ENCODE data around the gene PHYH.
"Not testable (repeated sequence)": the region's sequence is repeated elsewhere in the genome, so short reads cannot be mapped to it uniquely, and the experiment has no call there.

Gene PHYH

GRCh38 chr10:13270877-13271551 is 28.9 kb downstream of the PHYH start:
- no peak for DNase-seq

DNA sequence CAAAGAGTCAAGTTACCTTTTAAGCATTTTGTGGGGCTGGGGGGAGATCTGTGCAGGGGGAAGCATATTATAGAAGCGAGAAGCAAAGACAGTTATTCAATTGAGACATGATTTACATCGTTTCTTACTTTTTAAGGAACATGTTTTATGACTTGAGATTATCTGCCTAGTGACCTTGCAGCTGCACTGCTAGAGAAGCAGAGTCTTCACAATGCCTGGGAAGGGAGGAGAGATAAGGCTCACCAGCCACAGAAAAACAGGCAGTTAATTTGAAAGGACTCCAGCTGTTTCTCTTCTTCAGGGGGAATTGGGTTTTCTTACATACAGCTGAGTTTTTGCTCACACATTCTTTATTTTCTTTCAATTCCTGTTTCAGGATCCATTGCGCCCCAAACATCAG is 31.0 kb downstream of the PHYH start:
- DNase-seq: no peak

GRCh38 chr10:13268310-13268709 is 31.6 kb downstream of the PHYH start:
- DNase-seq: no peak

GRCh38 chr10:13263591-13263990 is 36.3 kb downstream of the PHYH start:
- DNase-seq: no peak

GRCh38 chr10:13262433-13262832 is 37.4 kb downstream of the PHYH start:
- no peak for DNase-seq

- DNase-seq: no peak
Observed at GRCh38 chr10:13257621-13258140, 42.2 kb downstream of the PHYH start.

- no peak for DNase-seq
Observed at GRCh38 chr10:13256627-13257026, 43.2 kb downstream of the PHYH start.

- no peak for DNase-seq
Observed at GRCh38 chr10:13253726-13254125, 46.1 kb downstream of the PHYH start.

DNA sequence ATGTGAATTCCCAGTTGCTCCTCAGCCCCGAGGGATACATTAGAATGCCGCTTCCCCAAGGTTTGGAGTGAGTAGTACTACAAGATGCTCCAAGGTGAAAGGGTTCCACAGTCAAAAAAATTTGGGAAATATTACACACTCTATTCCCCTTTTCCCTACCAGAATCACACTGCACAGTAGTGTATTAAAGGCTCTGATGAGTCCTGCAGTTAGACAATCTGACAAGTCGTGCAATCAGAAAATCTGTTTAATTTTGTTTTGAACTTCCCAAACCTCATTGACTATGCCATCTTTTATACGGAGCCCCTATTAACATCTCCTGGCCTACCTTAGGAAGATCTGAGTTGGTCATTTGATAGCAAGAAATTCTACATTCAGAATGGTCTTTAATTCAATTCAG is 52.1 kb downstream of the PHYH start:
- DNase-seq: no peak

DNA sequence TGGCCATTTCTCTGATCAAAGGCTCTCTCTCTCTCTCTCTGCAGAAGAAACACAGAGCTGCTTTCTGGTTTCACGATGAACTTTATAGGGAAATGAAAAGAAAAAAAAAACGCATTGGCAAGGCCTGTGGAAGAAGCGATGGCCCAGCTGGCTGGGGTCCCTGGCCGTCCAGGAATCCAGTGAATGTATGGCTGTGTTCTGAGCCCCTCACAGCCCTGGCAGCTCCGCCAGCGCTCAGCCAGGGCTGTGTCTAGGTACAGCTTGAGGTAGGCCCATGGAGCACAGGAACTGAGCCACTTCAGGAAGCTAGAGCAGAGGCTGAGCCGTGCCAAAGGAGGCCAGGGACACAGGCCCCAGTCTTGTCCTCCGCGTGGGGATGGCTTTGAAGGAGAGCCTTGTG is 52.6 kb downstream of the PHYH start:
- no peak for DNase-seq

GRCh38 chr10:13242260-13242659 is 57.6 kb downstream of the PHYH start:
- not testable (repeated sequence) for DNase-seq

DNA sequence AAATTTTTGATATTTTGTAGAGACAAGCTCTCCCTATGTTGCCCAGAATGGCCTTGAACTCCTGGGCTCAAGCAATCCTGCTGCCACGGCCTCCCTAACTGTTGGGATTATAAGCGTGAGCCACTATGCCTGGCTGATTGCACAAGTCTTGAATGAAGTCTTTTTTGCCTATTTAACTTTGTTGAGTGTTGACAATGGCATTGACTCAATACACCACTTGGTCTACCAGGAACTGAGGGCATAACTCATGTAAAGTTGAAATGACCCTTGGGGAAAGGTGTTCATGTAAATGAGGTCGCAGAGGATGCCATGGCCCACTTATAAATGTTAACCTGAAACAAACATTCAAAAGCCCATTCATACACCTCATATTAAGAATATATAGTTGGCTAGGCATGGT is 58.3 kb downstream of the PHYH start:
- DNase-seq: no peak

DNA sequence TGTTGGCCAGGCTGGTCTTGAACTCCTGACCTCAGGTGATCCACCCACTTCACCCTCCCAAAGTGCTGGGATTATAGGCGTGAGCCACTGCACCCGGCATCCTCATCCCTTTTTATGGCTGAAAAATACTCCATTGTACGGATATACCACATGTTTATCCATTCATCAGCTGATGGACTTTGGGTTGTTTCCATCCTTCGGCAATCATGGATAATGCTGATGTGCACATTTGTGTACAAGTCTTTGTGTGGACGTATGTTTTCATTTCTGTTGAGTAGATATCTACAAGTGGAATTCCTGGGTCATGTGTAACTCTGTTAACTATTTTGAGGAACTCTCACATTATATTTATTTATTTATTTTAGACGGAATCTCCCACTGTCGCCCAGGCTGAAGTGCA is 59.9 kb downstream of the PHYH start:
- DNase-seq: no peak

DNA sequence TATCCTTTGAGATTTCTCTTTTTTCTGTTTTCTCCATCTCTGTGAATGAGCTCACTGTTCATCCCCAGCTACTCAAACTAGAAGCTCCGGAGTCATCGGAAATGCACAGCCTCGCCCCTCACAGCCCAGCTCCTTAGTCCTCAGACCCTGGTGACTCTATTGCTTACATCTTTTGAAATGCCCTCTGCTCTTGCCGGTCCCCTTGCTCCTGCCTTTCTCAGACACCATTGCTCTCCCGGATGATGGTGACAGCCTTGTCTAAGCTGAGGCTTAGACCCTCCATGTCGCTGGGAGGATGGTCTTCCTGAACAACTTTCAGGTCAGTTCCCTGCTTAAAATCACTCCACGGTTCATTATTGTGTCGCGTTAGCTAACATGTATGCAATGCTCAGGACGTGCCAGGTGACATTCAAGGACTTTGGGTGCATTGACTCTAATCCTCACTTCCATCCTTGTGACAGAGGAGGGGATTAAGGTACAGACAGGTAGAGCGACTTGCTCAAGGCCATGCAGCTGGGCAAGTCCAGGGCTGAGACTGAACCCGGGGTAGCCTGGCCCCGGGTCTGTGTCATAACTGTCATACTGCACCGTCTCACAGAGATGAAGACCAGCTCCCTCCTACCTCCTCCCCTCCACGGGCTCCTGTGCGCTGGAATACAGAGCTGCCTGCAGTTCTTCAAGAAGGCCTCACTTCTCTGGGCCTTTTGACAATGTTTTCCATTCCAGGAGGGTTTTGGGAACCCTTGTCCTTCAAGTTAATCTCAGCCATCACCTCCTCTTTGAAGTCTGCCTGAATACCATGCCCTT is 61.4 kb downstream of the PHYH start:
- no peak for DNase-seq

- no peak for DNase-seq
Observed at GRCh38 chr10:13236638-13237037, 63.2 kb downstream of the PHYH start.

GRCh38 chr10:13234736-13235135 is 65.1 kb downstream of the PHYH start:
- DNase-seq: not testable (repeated sequence)

- DNase-seq: no peak
Observed at GRCh38 chr10:13234172-13234571, 65.7 kb downstream of the PHYH start, which contains the start of gene UCMA. TSS of gene UCMA (minus strand) at chr10:13234374. CDS start at chr10:13234258, 116 bp downstream.

DNA sequence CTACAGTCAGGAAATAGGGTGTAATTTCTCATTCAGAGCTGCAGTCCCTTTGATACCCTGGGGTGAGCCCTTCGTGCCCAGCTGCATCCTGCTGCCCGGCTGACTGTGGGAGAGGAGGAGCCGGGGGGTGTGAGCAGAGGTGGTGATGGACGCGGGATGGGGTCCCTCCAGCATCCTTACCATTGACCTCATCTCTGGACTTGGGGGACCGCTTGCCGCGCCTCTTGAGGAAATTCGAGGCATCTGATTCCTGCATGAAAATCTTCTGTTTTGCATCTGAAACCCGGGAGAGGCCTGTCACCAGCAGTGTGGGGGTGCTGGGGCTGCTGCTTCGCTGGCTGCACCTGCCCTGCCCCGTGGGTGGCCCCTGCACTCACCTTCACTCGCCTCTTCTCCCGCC is 66.5 kb downstream of the PHYH start:
- DNase-seq: no peak

DNA sequence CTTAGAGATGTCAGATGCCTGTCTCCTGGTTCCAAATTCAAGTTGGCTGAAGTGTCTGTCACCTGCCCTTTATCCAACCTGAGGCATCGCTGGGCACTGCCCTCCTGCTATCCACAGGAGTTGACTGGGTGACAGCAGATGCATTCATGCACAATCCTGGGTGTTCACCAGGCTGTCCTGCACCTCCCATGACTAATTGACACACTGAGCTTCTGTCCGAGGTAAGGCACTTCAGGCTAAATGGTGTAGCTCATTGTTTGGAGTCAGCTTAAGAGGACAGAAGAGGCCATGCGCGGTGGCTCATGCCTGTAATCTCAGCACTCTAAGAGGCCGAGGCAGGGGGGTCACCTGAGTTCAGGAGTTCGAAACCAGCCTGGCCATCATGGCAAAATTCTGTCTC is 68.1 kb downstream of the PHYH start:
- DNase-seq: no peak

GRCh38 chr10:13231190-13231589 is 68.7 kb downstream of the PHYH start:
- DNase-seq: no peak

Measured in NCI-H1048 (cell line).